Glomerular endothelial cell (primary cell): Measurements from ENCODE around the gene ZNF79. TPM values are rescaled to one million over a fixed set of nuclear protein-coding genes. Genes with fewer than 3 reads are reported as not detected.
"Not testable (repeated sequence)": the region's sequence is repeated elsewhere in the genome, so short reads cannot be mapped to it uniquely, and the experiment has no call there.

Experiments used
- DNase-seq: peaks from one replicate; pipeline ENCODE4 v3.0.0-alpha.2; 2011; ENCODE audit warnings: low read depth, low spot score; ENCODE audit errors: extremely low read depth
- total RNA-seq: library from RNA; depleted of rRNA; stranded (reverse); fragments of >200 nt; gene quantifications from 2 replicates; pipeline ENCODE4 v1.2.3, GENCODE V29; 2015

ZNF79 gene
- total RNA-seq, 1 donor from 2014 or later = 8.1 TPM

- no peak for DNase-seq
Measured at GRCh38 chr9:127451858-127452656, 27.9 kb downstream of the ZNF79 start.

GRCh38 chr9:127452691-127453090 is 28.5 kb downstream of the ZNF79 start:
- no peak for DNase-seq

- no peak for DNase-seq
Measured at GRCh38 chr9:127455324-127455992, 31.3 kb downstream of the ZNF79 start.

DNA sequence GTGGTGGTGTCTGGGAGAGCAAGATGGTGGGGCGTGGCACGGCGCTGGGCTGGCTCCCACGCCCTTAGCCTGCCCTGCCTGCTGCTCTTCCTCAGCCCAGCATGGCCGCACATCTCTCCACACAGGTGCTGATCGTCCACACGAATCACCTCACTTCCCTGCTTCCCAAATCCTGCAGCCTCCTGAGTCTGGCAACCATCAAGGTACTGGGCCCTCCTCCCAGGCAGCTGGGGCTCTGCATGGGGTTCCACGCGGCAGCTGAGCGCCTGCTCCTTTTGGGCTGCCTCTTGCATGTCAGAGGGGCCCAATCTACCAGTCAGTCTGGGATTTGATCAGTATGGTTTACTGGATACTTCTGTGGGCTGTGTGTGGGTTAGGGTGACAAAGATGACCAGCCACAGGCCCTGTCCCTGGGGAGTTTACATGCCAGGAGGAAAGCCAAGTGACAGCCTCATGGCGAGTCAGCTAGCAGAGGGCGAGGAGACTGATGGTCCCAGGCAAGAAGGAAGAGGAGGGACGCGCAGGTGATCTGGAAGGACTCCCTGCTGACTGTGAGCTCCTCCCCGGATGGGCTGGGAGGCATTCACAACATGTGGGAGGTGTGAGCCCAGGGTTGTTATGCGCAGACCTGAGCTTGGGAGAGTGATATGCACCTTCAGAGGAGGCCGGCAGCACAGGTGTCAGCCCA is 33.2 kb downstream of the ZNF79 start:
- no peak for DNase-seq

GRCh38 chr9:127458921-127459320 is 34.7 kb downstream of the ZNF79 start:
- DNase-seq = no peak

GRCh38 chr9:127463382-127463781 is 39.2 kb downstream of the ZNF79 start:
- DNase-seq = no peak

- no peak for DNase-seq
Measured at GRCh38 chr9:127463911-127464310, 39.7 kb downstream of the ZNF79 start.

- not testable (repeated sequence) for DNase-seq
Measured at GRCh38 chr9:127466407-127466917, 42.3 kb downstream of the ZNF79 start.

DNA sequence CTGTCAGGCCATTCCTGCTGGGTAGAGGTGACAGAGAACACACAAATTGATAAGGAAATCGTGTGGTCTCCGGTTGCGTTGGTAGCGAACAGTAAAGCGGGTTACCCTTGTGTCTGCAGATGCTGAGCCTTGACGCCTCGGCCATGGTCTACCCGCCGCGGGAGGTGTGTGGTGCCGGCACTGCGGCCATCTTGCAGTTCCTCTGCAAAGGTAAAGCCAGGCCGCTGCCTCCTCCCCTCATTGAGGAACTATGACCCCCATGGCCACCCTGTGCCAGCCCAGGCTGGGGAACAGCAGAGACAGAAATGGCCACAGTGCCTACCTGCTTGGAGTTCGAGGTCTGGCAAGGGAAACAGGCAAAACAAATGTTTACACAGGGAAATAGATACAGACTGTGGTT is 43.4 kb downstream of the ZNF79 start:
- no peak for DNase-seq

DNA sequence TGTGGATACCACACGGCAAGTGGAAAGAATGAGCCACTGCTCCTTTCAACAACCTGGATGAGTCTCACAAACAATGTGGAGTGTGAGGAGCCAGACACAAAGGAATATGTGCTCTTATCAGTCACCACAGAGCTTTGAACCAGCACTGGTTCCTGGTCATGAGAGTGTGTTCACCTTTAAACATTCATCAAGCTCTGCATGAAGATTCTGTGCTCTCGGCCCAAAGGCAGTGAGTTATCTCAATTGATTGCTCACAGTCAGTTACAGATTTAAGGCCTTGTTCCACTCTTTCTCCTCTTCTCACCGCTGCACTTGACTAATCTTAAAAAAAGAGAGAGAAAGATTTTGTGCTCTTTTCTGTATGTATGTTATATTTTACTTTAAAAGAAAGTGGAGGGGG is 46.5 kb downstream of the ZNF79 start:
- DNase-seq = no peak

GRCh38 chr9:127473501-127473900 is 49.3 kb downstream of the ZNF79 start:
- no peak for DNase-seq

- DNase-seq = no peak
Measured at GRCh38 chr9:127473932-127474331, 49.8 kb downstream of the ZNF79 start.

- no peak for DNase-seq
Measured at GRCh38 chr9:127474592-127474991, 50.4 kb downstream of the ZNF79 start.

- DNase-seq = no peak
Measured at GRCh38 chr9:127479507-127480081, 55.4 kb downstream of the ZNF79 start.

- DNase-seq = no peak
Measured at GRCh38 chr9:127482662-127483061, 58.5 kb downstream of the ZNF79 start.

- DNase-seq = no peak
Measured at GRCh38 chr9:127485995-127486394, 61.8 kb downstream of the ZNF79 start.

- no peak for DNase-seq
Measured at GRCh38 chr9:127488946-127489345, 64.8 kb downstream of the ZNF79 start.

DNA sequence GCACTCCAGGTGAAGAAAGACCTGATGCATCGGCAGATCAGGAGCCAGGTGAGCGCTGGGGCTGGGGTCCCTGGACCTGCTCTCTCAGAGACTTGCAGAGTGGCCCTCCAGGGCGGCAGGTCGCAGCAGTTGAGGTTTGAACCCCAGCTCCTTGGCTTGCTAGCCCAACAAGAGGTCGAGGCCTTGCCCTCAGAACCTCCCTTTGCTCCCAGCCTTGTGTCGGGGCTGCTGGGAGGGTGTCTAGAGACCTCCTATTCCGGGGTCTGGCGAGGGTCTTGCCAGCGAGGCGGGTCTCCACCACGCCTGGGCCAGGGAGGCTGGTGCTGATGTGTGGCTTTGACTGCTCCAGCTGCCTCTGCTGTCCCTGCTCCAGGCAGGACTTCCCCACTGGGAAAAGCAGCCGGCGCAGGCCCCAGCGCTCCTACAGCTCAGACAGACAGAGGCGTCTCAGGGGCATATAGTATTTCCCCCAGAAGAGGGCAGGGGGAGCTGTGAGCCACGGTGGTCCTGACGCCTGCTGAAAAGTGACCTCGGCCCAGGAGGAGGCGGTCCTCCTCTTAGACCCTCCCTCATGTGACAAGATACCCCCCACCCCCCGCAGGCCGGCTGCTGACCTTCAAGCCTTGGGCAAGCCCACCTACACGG is 65.4 kb downstream of the ZNF79 start:
- DNase-seq = no peak

GRCh38 chr9:127490535-127491230 is 66.5 kb downstream of the ZNF79 start:
- DNase-seq = no peak

DNA sequence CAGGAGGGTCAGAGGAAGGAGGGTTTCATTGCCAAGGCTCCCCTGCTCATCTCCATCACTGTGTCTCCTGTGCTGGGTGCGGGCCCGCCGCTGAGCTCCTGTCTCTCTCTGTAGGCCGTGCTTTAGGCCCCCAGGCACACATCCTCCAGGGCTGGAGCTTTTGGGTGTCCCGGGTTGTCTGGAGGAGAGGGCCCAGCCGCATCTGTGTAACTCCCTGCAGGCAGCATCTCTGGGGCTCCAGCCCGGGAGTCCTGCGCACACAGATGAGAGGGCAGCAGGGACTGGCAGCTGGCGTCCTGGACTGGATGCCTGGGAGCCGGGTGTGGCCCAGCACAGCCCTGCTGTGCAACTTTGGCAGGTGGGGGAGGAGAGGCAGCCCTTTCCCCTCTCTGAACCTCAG is 67.3 kb downstream of the ZNF79 start:
- DNase-seq = no peak
